Measurements from ENCODE around the gene CAB39L. TPM values are rescaled to one million over a fixed set of nuclear protein-coding genes. Genes with fewer than 3 reads are reported as not detected.
A peak's percentile ranks its signal among the peaks of the same experiment; 100 is the strongest.

CAB39L gene
- total and polyA plus RNA-seq, 2 of the 13 experiments (the other 11 are each of a cell fraction or from before 2014, with no cell fraction given): 3.1 to 6.1 TPM

DNA sequence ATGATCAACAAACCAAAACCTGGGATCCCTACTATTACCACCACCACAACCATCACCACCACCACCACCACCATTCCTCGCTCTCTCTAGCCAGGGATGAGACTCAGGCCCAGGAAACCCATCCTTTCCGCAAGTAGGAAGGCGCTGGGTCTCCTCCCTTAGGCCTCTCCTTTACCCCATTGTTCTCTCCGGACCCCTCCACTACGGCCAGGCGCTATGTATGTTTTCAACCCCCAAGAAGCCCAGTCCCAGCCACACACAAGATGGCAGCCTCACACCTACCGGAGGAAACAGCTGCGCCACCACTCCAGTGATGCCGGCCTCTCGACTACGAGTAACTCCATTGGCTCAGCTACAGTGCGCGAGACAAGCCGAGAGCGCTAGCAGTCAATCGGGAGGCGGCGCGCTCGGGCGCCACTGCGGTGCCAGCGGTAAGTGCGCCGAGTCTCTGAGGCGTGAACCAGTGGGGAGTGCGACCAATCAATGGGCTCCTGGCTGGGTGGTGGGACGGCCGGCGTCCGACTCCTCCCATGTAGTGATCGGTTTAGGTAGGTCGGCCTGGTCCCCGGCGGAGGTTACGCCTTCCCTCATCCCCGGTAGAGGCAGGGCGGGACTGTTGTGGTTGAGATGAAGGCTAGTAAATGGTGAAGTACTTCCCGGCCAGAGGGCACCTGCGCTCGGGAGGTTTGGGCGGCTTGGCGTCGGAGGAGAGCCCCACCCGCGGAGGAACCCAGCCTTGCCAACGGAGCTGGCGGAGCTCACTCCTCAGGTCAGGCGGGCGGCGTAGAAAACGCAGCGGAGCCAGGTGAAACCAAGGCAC, at the start of gene CAB39L, which contains the start of gene SETDB2 (continued):
- TF ChIP-seq FOXK2 (IDR thresholded peaks at IDR 0.05) (0 out of 2 replicates have a peak, but pooled peaks have one; percentile 15), PCBP2 (optimal IDR thresholded peaks at IDR 0.05; ENCODE audit: low read depth, low read length, poor library complexity, severe bottlenecking) (no peak), ZNF441 (CRISPR knock-in tag; IDR thresholded peaks at IDR 0.05; ENCODE audit: borderline replicate concordance) (no peak; the same call in 1 of the 2 replicates), CBFB (CRISPR knock-in tag; IDR thresholded peaks at IDR 0.05) (0 out of 2 replicates have a peak, but pooled peaks have one; percentile 65), ZNF777 (CRISPR knock-in tag; IDR thresholded peaks at IDR 0.05) (peak; percentile 47; the same call in 1 of the 2 replicates), ZNF292 (CRISPR knock-in tag; IDR thresholded peaks at IDR 0.05; ENCODE audit: borderline replicate concordance, low read depth) (no peak), SOX5 (CRISPR knock-in tag; IDR thresholded peaks at IDR 0.05; ENCODE audit: borderline replicate concordance) (0 out of 2 replicates have a peak, but pooled peaks have one; percentile 59), ZNF235 (CRISPR knock-in tag; IDR thresholded peaks at IDR 0.05; ENCODE audit: borderline replicate concordance) (no peak), CHD2 (IDR thresholded peaks at IDR 0.05; ENCODE audit: low read depth, low read length) (peak; percentile 93)
- TF ChIP-seq, protein P1, sequence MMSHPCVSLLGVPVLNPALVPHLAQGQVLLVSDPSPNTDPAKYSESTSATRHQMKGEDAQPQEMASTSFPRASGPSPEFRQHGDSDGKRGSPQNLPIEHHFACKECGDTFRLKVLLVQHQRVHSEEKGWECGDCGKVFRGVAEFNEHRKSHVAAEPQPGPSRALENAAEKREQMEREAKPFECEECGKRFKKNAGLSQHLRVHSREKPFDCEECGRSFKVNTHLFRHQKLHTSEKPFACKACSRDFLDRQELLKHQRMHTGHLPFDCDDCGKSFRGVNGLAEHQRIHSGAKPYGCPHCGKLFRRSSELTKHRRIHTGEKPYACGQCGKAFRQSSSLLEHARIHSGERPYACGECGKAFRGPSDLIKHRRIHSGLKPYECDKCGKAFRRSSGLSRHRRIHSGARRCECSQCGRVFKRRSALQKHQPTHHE (CRISPR knock-in tag; IDR thresholded peaks at IDR 0.05; ENCODE audit: borderline replicate concordance): no peak
- TF ChIP-seq, protein P2, sequence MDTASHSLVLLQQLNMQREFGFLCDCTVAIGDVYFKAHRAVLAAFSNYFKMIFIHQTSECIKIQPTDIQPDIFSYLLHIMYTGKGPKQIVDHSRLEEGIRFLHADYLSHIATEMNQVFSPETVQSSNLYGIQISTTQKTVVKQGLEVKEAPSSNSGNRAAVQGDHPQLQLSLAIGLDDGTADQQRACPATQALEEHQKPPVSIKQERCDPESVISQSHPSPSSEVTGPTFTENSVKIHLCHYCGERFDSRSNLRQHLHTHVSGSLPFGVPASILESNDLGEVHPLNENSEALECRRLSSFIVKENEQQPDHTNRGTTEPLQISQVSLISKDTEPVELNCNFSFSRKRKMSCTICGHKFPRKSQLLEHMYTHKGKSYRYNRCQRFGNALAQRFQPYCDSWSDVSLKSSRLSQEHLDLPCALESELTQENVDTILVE (CRISPR knock-in tag; IDR thresholded peaks at IDR 0.05): peak; percentile 91; the same call in 1 of the 2 replicates
- TF ChIP-seq, protein P3, sequence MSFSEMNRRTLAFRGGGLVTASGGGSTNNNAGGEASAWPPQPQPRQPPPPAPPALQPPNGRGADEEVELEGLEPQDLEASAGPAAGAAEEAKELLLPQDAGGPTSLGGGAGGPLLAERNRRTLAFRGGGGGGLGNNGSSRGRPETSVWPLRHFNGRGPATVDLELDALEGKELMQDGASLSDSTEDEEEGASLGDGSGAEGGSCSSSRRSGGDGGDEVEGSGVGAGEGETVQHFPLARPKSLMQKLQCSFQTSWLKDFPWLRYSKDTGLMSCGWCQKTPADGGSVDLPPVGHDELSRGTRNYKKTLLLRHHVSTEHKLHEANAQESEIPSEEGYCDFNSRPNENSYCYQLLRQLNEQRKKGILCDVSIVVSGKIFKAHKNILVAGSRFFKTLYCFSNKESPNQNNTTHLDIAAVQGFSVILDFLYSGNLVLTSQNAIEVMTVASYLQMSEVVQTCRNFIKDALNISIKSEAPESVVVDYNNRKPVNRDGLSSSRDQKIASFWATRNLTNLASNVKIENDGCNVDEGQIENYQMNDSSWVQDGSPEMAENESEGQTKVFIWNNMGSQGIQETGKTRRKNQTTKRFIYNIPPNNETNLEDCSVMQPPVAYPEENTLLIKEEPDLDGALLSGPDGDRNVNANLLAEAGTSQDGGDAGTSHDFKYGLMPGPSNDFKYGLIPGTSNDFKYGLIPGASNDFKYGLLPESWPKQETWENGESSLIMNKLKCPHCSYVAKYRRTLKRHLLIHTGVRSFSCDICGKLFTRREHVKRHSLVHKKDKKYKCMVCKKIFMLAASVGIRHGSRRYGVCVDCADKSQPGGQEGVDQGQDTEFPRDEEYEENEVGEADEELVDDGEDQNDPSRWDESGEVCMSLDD (CRISPR knock-in tag; IDR thresholded peaks at IDR 0.05; ENCODE audit: borderline replicate concordance): no peak
- TF ChIP-seq, protein P4, sequence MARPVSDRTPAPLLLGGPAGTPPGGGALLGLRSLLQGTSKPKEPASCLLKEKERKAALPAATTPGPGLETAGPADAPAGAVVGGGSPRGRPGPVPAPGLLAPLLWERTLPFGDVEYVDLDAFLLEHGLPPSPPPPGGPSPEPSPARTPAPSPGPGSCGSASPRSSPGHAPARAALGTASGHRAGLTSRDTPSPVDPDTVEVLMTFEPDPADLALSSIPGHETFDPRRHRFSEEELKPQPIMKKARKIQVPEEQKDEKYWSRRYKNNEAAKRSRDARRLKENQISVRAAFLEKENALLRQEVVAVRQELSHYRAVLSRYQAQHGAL (CRISPR knock-in tag; IDR thresholded peaks at IDR 0.05; ENCODE audit: not compliant biosample characterization): no peak
- TF ChIP-seq, protein P5, sequence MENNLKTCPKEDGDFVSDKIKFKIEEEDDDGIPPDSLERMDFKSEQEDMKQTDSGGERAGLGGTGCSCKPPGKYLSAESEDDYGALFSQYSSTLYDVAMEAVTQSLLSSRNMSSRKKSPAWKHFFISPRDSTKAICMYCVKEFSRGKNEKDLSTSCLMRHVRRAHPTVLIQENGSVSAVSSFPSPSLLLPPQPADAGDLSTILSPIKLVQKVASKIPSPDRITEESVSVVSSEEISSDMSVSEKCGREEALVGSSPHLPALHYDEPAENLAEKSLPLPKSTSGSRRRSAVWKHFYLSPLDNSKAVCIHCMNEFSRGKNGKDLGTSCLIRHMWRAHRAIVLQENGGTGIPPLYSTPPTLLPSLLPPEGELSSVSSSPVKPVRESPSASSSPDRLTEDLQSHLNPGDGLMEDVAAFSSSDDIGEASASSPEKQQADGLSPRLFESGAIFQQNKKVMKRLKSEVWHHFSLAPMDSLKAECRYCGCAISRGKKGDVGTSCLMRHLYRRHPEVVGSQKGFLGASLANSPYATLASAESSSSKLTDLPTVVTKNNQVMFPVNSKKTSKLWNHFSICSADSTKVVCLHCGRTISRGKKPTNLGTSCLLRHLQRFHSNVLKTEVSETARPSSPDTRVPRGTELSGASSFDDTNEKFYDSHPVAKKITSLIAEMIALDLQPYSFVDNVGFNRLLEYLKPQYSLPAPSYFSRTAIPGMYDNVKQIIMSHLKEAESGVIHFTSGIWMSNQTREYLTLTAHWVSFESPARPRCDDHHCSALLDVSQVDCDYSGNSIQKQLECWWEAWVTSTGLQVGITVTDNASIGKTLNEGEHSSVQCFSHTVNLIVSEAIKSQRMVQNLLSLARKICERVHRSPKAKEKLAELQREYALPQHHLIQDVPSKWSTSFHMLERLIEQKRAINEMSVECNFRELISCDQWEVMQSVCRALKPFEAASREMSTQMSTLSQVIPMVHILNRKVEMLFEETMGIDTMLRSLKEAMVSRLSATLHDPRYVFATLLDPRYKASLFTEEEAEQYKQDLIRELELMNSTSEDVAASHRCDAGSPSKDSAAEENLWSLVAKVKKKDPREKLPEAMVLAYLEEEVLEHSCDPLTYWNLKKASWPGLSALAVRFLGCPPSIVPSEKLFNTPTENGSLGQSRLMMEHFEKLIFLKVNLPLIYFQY (CRISPR knock-in tag; IDR thresholded peaks at IDR 0.05; ENCODE audit: borderline replicate concordance): no peak

Data from HepG2 (cell line).